Measurements from ENCODE around the gene SACS. TPM values are rescaled to one million over a fixed set of nuclear protein-coding genes. Genes with fewer than 3 reads are reported as not detected.

The SACS gene
- total RNA-seq, 1 experiment from 2014 or later = 33.4 TPM

DNA sequence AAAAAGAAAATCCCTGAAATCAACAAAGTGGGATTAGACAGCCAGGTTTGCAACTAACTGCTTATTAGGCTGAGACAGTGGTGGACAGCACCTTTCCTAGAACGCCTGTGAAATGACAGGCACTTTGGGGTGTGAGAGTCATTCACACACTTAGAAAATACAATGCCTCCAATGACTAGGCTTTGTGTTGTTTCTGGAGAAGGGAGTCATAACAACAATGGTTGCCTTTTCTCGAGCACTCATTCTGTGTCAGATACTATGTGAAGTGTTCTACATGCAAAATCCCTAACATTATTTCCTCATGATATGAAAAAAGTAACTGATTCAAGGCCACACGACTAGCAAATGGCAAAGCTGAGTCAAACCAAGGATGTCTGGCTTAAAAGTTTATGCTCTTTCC is 41.2 kb downstream of the SACS start:
- ATAC-seq (no peak), DNase-seq (ENCODE audit: low read depth, low spot score) (no peak)
- Histone ChIP-seq H2AFZ (ENCODE audit: low read depth, low read length, poor library complexity, severe bottlenecking) (no peak overlapping the region), H4K20me1 (ENCODE audit: insufficient read depth) (no peaks in the 10 kb centered on the region), H3K4me1 (ENCODE audit: control insufficient read depth in 1 of 2, insufficient read depth in 2 of 2, low read length in 2 of 2) (no peaks in the 10 kb centered on the region), H3K27ac (ENCODE audit: low read depth, low read length) (no peak overlapping the region), H3K36me3 (ENCODE audit: control insufficient read depth in 1 of 2, insufficient read depth in 2 of 2, low read length in 2 of 2) (no peaks in the 10 kb centered on the region), H3K9ac (ENCODE audit: low read length) (no peak overlapping the region), H3K27me3 (ENCODE audit: insufficient read depth, low read length) (no peaks in the 10 kb centered on the region), H3K4me2 (ENCODE audit: low read length) (no peak overlapping the region), H3K79me2 (ENCODE audit: insufficient read depth, low read length) (no peaks in the 10 kb centered on the region), H3K9me2 (ENCODE audit: insufficient read depth) (no peaks in the 10 kb centered on the region), H3K4me3 (replicated peaks in 1 of 2; ENCODE audit: low read depth in 1 of 2, low read length in 2 of 2) (no peak overlapping the region), H3K9me3 (ENCODE audit: control insufficient read depth in 1 of 2, insufficient read depth in 1 of 2, low read depth in 1 of 2, low read length in 2 of 2) (no peaks in the 10 kb centered on the region)
- POLR2A ChIA-PET = no interaction called here
- RAD21 ChIA-PET (ENCODE audit: low non-redundant PET in 1 of 2, low total read pairs in 2 of 2, uncharacterized antibody in 2 of 2, unreplicated experiment in 2 of 2) = no interaction called here
- BruUV-seq (replicated peaks) = no TSS peak
- TF ChIP-seq JUND (IDR thresholded peaks at IDR 0.05) = no peak
- TF ChIP-seq, protein P1, sequence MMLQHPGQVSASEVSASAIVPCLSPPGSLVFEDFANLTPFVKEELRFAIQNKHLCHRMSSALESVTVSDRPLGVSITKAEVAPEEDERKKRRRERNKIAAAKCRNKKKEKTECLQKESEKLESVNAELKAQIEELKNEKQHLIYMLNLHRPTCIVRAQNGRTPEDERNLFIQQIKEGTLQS (IDR thresholded peaks at IDR 0.05) = no peak
- TF ChIP-seq SP1 (IDR thresholded peaks at IDR 0.05; ENCODE audit: low read depth) = no peak
- TF ChIP-seq, protein P2, sequence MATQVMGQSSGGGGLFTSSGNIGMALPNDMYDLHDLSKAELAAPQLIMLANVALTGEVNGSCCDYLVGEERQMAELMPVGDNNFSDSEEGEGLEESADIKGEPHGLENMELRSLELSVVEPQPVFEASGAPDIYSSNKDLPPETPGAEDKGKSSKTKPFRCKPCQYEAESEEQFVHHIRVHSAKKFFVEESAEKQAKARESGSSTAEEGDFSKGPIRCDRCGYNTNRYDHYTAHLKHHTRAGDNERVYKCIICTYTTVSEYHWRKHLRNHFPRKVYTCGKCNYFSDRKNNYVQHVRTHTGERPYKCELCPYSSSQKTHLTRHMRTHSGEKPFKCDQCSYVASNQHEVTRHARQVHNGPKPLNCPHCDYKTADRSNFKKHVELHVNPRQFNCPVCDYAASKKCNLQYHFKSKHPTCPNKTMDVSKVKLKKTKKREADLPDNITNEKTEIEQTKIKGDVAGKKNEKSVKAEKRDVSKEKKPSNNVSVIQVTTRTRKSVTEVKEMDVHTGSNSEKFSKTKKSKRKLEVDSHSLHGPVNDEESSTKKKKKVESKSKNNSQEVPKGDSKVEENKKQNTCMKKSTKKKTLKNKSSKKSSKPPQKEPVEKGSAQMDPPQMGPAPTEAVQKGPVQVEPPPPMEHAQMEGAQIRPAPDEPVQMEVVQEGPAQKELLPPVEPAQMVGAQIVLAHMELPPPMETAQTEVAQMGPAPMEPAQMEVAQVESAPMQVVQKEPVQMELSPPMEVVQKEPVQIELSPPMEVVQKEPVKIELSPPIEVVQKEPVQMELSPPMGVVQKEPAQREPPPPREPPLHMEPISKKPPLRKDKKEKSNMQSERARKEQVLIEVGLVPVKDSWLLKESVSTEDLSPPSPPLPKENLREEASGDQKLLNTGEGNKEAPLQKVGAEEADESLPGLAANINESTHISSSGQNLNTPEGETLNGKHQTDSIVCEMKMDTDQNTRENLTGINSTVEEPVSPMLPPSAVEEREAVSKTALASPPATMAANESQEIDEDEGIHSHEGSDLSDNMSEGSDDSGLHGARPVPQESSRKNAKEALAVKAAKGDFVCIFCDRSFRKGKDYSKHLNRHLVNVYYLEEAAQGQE (IDR thresholded peaks at IDR 0.05; ENCODE audit: low read depth) = no peak
- no peak for TF ChIP-seq CEBPB (IDR thresholded peaks at IDR 0.05; ENCODE audit: low read depth)
- no peak for TF ChIP-seq SIN3A (IDR thresholded peaks at IDR 0.05; ENCODE audit: low read depth)
- no peak for TF ChIP-seq EZH2phosphoT487 (IDR thresholded peaks at IDR 0.05; ENCODE audit: borderline replicate concordance)
- no peak for TF ChIP-seq FOSL1 (IDR thresholded peaks at IDR 0.05; ENCODE audit: low read depth)
- no peak for TF ChIP-seq CBX3 (IDR thresholded peaks at IDR 0.05; ENCODE audit: low read depth)
- CTCF ChIA-PET = no interaction called here
- intact Hi-C loops (cut with micrococcal nuclease) = no loop called here
